Hindlimb muscle (tissue), 1 donor: ENCODE measurements around the gene RAB35. TPM values are rescaled to one million over a fixed set of nuclear protein-coding genes. Genes with fewer than 3 reads are reported as not detected.

Source experiments
- DNase-seq: peaks from one replicate; pipeline ENCODE4 v3.0.0-alpha.2; 2013
- polyA plus RNA-seq: library from polyadenylated mRNA; unstranded; fragments of 120-200 nt; gene quantifications from one replicate; pipeline ENCODE4 v1.2.1, GENCODE V29; 2013; ENCODE audit not compliant: insufficient read length

The RAB35 gene
- polyA plus RNA-seq, 1 donor, result 31.9 TPM

- no peak for DNase-seq
Observed at GRCh38 chr12:120081641-120082040, 34.9 kb downstream of the RAB35 start.

GRCh38 chr12:120079411-120080400, 36.8 kb downstream of the RAB35 start:
- no peak for DNase-seq

GRCh38 chr12:120078868-120079267, 37.7 kb downstream of the RAB35 start:
- no peak for DNase-seq

- DNase-seq, result no peak
Observed at GRCh38 chr12:120077260-120077659, 39.3 kb downstream of the RAB35 start.

GRCh38 chr12:120076651-120077050, 39.9 kb downstream of the RAB35 start:
- no peak for DNase-seq

GRCh38 chr12:120075034-120075616, 41.4 kb downstream of the RAB35 start:
- no peak for DNase-seq

- DNase-seq, result no peak
Observed at GRCh38 chr12:120072472-120073249, 43.9 kb downstream of the RAB35 start.

- DNase-seq, result no peak
Observed at GRCh38 chr12:120071493-120072020, 45.0 kb downstream of the RAB35 start.

- no peak for DNase-seq
Observed at GRCh38 chr12:120069278-120069677, 47.3 kb downstream of the RAB35 start.

GRCh38 chr12:120067901-120068300, 48.7 kb downstream of the RAB35 start:
- no peak for DNase-seq

- no peak for DNase-seq
Observed at GRCh38 chr12:120067084-120067869, 49.3 kb downstream of the RAB35 start.

- DNase-seq, result no peak
Observed at GRCh38 chr12:120066341-120066740, 50.2 kb downstream of the RAB35 start.

GRCh38 chr12:120065472-120065871, 51.1 kb downstream of the RAB35 start:
- DNase-seq, result no peak

GRCh38 chr12:120064054-120064940, 52.3 kb downstream of the RAB35 start:
- DNase-seq, result no peak

- DNase-seq, result no peak
Observed at GRCh38 chr12:120062976-120063579, 53.5 kb downstream of the RAB35 start.

GRCh38 chr12:120061575-120062214, 54.9 kb downstream of the RAB35 start:
- DNase-seq, result no peak

- no peak for DNase-seq
Observed at GRCh38 chr12:120060717-120061116, 55.8 kb downstream of the RAB35 start.

- no peak for DNase-seq
Observed at GRCh38 chr12:120060196-120060595, 56.4 kb downstream of the RAB35 start.

GRCh38 chr12:120056739-120057138, 59.8 kb downstream of the RAB35 start:
- DNase-seq, result no peak
